PC-9 (cell line): ENCODE results near the gene SLC44A1.

ENCODE experiments used
- EZH2 ChIP-seq: fragments of 200-600 bp; sonication (generic); IDR thresholded peaks from 2 replicates; pipeline ENCODE4 v1.8.0; 2017; ENCODE audit warnings: antibody characterized with exemption, low read depth
- TF ChIP-seq, protein P1 (sequence below): fragments of 200-600 bp; sonication (generic); conservative IDR thresholded peaks from 2 replicates; pipeline ENCODE4 v1.6.1; 2017; ENCODE audit warnings: mixed run types, antibody characterized with exemption, mild to moderate bottlenecking, moderate library complexity

DNA sequence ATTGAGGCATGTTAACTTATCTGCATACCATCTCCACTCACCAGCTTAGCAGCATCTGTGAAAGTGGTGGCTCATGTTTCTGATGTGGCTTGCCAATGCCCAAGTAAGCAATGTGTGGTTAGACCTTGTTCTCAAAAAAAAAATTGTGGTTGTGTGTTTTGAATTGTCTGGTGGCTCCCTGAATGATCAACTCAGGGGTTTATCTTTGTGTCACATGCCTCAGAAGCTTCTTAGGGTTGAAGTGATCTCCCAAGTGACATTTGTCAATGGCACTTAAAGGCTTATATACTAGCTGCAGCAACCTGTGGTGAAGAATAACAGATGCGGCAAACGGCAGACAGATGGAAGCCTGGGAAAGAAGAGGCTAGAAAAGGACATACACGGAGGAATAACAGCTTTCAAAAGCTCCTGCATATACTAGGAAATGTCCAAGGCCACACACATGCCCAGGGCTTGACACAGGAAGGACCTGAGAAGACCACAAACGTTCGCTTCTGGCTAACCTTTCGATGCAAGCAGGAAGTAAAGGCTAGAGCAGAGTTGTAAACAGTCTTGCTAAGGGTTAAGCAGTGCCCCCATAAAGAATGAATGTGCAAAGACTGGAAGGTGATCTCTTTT, 161.2 kb downstream of the SLC44A1 start:
- TF ChIP-seq, protein P1, sequence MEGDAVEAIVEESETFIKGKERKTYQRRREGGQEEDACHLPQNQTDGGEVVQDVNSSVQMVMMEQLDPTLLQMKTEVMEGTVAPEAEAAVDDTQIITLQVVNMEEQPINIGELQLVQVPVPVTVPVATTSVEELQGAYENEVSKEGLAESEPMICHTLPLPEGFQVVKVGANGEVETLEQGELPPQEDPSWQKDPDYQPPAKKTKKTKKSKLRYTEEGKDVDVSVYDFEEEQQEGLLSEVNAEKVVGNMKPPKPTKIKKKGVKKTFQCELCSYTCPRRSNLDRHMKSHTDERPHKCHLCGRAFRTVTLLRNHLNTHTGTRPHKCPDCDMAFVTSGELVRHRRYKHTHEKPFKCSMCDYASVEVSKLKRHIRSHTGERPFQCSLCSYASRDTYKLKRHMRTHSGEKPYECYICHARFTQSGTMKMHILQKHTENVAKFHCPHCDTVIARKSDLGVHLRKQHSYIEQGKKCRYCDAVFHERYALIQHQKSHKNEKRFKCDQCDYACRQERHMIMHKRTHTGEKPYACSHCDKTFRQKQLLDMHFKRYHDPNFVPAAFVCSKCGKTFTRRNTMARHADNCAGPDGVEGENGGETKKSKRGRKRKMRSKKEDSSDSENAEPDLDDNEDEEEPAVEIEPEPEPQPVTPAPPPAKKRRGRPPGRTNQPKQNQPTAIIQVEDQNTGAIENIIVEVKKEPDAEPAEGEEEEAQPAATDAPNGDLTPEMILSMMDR, result no peak
- no peak for TF ChIP-seq EZH2
